ENCODE data around the gene CSF2.
"Not testable (repeated sequence)": the region's sequence is repeated elsewhere in the genome, so short reads cannot be mapped to it uniquely, and the experiment has no call there.

The CSF2 gene

GRCh38 chr5:132094393-132095076, 20.9 kb downstream of the CSF2 start:
- no peak for DNase-seq

- DNase-seq: no peak
Observed at GRCh38 chr5:132095077-132095410, 21.5 kb downstream of the CSF2 start.

- DNase-seq: peak; percentile 75
Observed at GRCh38 chr5:132095424-132095972, 21.9 kb downstream of the CSF2 start.

GRCh38 chr5:132096904-132097303, 23.3 kb downstream of the CSF2 start:
- no peak for DNase-seq

GRCh38 chr5:132098151-132098594, 24.6 kb downstream of the CSF2 start:
- DNase-seq: peak; percentile 58

GRCh38 chr5:132098621-132099020, 25.0 kb downstream of the CSF2 start:
- no peak for DNase-seq

- no peak for DNase-seq
Observed at GRCh38 chr5:132099076-132099748, 25.6 kb downstream of the CSF2 start.

- DNase-seq: no peak
Observed at GRCh38 chr5:132099905-132100304, 26.3 kb downstream of the CSF2 start.

- no peak for DNase-seq
Observed at GRCh38 chr5:132100672-132101261, 27.2 kb downstream of the CSF2 start.

- no peak for DNase-seq
Observed at GRCh38 chr5:132101385-132101880, 27.8 kb downstream of the CSF2 start.

GRCh38 chr5:132102101-132102701, 28.6 kb downstream of the CSF2 start:
- DNase-seq: no peak

- DNase-seq: no peak
Observed at GRCh38 chr5:132102944-132103331, 29.3 kb downstream of the CSF2 start.

- peak; percentile 52 for DNase-seq
Observed at GRCh38 chr5:132103332-132103951, 29.9 kb downstream of the CSF2 start.

- no peak for DNase-seq
Observed at GRCh38 chr5:132103969-132104391, 30.4 kb downstream of the CSF2 start.

- DNase-seq: no peak
Observed at GRCh38 chr5:132104556-132104955, 31.0 kb downstream of the CSF2 start.

- DNase-seq: peak; percentile 39
Observed at GRCh38 chr5:132105688-132106087, 32.1 kb downstream of the CSF2 start.

- DNase-seq: not testable (repeated sequence)
Observed at GRCh38 chr5:132108495-132108894, 34.9 kb downstream of the CSF2 start.

- not testable (repeated sequence) for DNase-seq
Observed at GRCh38 chr5:132108957-132109356, 35.4 kb downstream of the CSF2 start.

- DNase-seq: no peak
Observed at GRCh38 chr5:132109494-132110053, 36.0 kb downstream of the CSF2 start.

- DNase-seq: no peak
Observed at GRCh38 chr5:132110195-132110594, 36.6 kb downstream of the CSF2 start.

GRCh38 chr5:132110930-132111329, 37.3 kb downstream of the CSF2 start:
- no peak for DNase-seq

- DNase-seq: no peak
Observed at GRCh38 chr5:132112111-132112510, 38.5 kb downstream of the CSF2 start.

Data from hematopoietic multipotent progenitor cell treated with erythropoietin and hydrocortisone succinate and interleukin-3 and kit ligand, for 8 days (in vitro differentiated cells).